BJ (cell line): ENCODE data around the gene HOXC5. TPM values are rescaled to one million over a fixed set of nuclear protein-coding genes. Genes with fewer than 3 reads are reported as not detected.

Experiments
- CTCF ChIA-PET: fragments of 350-600 bp; formaldehyde crosslinking; extraction: SDS; loops from one replicate; lab custom pipeline; 2021; ENCODE audit warnings: antibody characterized with exemption, inconsistent platforms; lab: Yijun Ruan, JAX
- POLR2A ChIA-PET: fragments of 300-600 bp; sonication (Branson Sonifier 250); formaldehyde crosslinking; extraction: SDS; loops from one replicate; lab custom pipeline; 2021; ENCODE audit warnings: antibody characterized with exemption; lab: Charles Lee
- DNase-seq: peaks from one replicate; pipeline ENCODE4 v3.0.0-alpha.2; 2011; ENCODE audit warnings: low read depth
- H3K27me3 ChIP-seq: 2 replicates; pipeline ENCODE4 v1.6.0; 2011; ENCODE audit warnings: low read length; ENCODE audit not compliant: control insufficient read depth, insufficient read depth
- H3K36me3 ChIP-seq: 2 replicates; pipeline ENCODE4 v1.5.1; 2011; ENCODE audit warnings: low read length; ENCODE audit not compliant: control insufficient read depth, insufficient read depth
- H3K4me3 ChIP-seq: 2 replicates; pipeline ENCODE4 v1.5.1; 2011; ENCODE audit warnings: low read depth, mild to moderate bottlenecking, control low read depth, low read length
- CTCF ChIP-seq: IDR thresholded peaks from 2 replicates; pipeline ENCODE4 v1.5.1; 2011; ENCODE audit warnings: low read depth, mild to moderate bottlenecking, control low read depth, inconsistent platforms, low read length, moderate library complexity; ENCODE audit not compliant: insufficient read depth
- polyA plus RNA-seq: library from polyadenylated mRNA; depleted of rRNA; stranded (reverse); fragments of >200 nt; gene quantifications from 2 replicates; pipeline ENCODE4 v1.2.3, GENCODE V29; 2011

Gene HOXC5
- polyA plus RNA-seq, 1 experiment, result not detected

DNA sequence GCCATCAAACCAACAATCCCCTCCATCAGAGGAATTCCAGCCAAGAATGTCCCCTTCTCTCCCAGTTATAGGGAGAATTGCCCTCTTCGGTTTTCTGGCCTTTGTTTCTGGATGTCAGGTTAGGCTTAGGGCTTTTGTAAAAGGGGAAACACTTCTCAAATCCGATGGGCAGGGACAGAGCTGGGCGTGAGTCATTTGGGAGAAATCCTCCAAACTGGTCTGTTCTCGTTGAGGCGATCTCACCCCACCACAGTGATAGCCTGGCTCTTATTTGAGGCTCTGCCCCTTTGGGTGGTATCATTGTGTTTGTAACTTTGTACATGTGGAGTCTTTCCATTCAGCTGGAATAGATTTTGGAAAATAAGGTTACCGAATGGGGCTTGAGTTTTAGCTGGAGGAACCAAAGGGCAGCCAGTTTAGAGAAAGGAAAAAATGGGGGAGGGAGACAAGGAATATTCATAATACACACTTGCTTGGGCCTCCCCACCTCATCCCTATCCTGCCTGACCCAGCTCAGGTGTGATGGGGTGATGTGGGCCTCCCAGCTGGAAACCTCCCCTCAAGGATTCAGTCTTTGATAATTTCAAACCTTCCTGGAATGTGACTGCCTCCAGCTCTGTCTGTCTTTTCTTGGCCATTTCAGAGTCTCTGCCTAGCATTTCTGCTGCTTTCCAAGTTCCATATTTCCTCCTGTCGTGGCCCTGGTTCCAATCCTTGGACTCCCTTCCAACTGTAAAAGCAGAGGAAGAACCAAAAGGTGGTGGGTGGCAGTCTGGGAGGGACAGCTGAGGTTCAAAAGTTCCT, 28.3 kb downstream of the HOXC5 start:
- H3K4me3 ChIP-seq, result no peak overlapping the region
- no peak for DNase-seq
- TF ChIP-seq CTCF, result no peak
- peaks cover 3% of the 10 kb centered on the region for H3K27me3 ChIP-seq
- ChIA-PET POLR2A (no interaction called here), CTCF (interaction anchor here (1.5 kb wide), 1 partner anchor 9 kb away, joined by 5 read pairs; no protein-coding TSS in a partner anchor)
- H3K36me3 ChIP-seq, result no peaks in the 10 kb centered on the region

DNA sequence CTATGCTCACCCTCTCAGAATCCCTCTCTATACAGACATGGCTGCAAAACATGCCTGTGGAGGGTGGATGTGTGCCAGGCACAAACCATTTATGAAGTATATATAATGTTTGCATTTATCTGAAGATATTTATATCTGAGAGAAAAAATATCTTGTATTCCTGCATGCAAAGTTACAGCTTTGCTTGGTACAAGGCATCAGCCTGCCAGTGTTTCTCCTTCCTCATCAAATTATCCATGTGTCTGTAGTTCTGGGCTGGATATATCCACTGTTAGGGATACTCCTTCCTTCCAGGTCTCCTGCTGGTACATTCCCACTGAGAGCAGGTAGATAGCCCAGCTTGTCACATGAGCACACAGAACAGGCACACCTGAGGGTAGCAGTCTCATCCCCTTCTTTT, 32.8 kb downstream of the HOXC5 start:
- Histone ChIP-seq H3K36me3 (no peaks in the 10 kb centered on the region), H3K27me3 (peaks cover 3% of the 10 kb centered on the region), H3K4me3 (no peak overlapping the region)
- POLR2A ChIA-PET, result no interaction called here
- DNase-seq, result no peak
- CTCF ChIA-PET, result interaction anchor here (1.0 kb wide), 2 partner anchors 136 to 315 kb away, joined by 3 to 4 read pairs; no protein-coding TSS in a partner anchor
- TF ChIP-seq CTCF, result no peak

DNA sequence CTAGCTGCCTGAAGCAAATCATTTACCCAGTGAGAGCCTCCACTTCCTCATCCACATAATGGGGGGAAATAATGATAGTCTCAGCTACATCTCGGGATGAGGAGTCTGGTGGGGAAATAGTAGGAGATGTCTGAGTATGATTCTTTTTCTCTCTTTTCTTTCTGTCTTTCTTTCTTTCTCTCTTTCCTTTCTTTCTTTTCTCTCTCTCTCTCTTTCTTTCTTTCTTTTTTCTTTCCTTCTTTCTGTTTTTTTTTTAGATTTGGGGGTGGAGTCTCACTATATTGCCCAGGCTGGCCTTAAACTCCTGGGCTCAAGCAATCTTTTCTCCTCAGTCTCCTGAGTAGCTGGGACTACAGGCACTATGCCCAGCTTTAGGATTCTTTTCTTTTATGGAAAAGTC, 33.6 kb downstream of the HOXC5 start:
- Histone ChIP-seq H3K4me3 (no peak overlapping the region), H3K36me3 (no peaks in the 10 kb centered on the region), H3K27me3 (peaks cover 2% of the 10 kb centered on the region)
- ChIA-PET CTCF (interaction anchor here (1.0 kb wide), 1 partner anchor 314 kb away, joined by 3 read pairs; no protein-coding TSS in a partner anchor), POLR2A (no interaction called here)
- no peak for DNase-seq
- TF ChIP-seq CTCF, result no peak

DNA sequence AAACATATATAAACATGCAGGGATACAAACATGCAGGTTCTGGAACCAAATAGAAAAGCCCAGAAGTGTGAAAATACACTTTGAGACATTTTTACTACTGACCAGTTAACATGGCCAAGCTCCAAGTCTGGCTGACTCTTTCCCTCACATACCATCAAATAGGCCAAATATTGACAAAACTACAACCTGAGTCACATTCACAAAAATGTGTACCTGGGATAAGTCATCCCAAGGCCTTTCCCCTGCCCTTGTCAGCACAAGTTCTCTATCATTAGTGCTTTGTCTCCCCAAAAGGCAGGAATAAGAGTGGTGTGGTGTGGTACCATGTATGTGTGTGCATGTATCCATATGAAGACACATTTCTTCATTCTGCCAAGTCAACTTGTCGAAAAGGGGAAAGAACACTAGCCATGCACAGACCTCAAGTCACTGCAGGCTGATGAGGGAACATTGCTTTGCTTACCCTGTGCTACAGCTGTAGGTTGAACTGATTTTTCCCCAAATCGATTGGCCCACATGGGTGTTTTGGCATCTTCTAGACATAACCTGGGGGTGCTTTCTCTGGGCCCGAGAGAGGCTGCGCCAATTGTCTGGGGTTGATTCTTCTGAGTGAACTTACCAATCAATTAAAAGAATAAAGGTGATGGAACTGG, 35.7 kb downstream of the HOXC5 start:
- ChIA-PET CTCF (interaction anchor here (0.9 to 1.2 kb wide), 4 partner anchors 18 to 122 kb away, joined by 3 to 6 read pairs (median 4); partner anchors contain the start of gene HOXC5), POLR2A (no interaction called here)
- DNase-seq, result no peak
- H3K36me3 ChIP-seq, result no peaks in the 10 kb centered on the region
- no peak overlapping the region for H3K4me3 ChIP-seq
- no peaks in the 10 kb centered on the region; the same call in 1 of the 2 replicates for H3K27me3 ChIP-seq
- no peak for TF ChIP-seq CTCF

GRCh38 chr12:54071942-54072341, 39.1 kb downstream of the HOXC5 start:
- no peaks in the 10 kb centered on the region for H3K36me3 ChIP-seq
- POLR2A ChIA-PET, result no interaction called here
- CTCF ChIA-PET, result no interaction called here
- no peak for TF ChIP-seq CTCF
- DNase-seq, result no peak
- no peak overlapping the region for H3K4me3 ChIP-seq
- H3K27me3 ChIP-seq, result peaks cover 6% of the 10 kb centered on the region
